Measurements from ENCODE around the gene ANAPC7.
"Not testable (repeated sequence)": the region's sequence is repeated elsewhere in the genome, so short reads cannot be mapped to it uniquely, and the experiment has no call there.

Gene ANAPC7

DNA sequence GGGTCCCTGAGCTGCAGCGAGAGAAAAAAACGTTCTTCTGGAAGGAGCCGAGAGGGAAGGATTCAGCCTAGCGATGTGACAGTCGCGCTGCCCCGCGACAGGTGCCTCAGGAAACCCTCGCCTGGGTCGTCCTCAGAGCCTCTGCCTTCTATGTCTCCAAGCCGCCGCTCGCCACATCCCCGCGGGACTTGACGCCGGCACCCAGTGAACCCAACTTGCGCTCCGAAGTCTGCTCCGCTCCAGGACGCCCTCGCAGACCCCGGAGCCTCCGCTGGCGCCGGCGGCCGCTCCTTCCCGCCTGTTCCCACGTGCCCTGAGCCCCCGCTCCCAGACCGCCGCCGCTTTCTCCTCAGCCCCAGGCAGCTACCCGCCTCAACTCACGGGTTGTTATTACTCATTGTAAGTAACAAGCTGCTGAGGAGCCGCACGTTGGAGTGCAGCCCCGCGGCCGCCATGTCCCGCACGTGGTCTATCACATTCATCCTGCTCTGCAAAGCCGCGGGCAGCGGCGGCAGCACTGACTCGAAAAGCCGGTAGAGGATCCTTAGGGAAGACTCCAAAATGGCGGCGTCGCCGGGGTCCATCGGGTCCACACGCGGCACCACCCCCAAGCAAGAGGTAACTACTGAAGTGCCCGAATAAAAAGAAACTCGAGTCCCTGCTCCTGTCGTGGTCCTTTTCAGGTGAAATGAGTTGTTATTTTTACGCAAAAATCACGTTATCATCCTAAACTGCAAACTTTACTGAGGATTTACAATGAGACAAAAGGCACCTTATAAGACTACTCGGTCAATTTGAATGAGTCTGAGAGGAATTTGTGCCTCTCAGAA is at the start of gene ANAPC7:
Gene ANAPC7 (minus strand): TSS at position 563 of the 830 bp plus-strand sequence. CDS start 81 bp downstream, at position 482.
- in situ Hi-C loops (cut with HindIII; ENCODE audit: low sequenced_read_pairs), result no loop called here
- DNase-seq (ENCODE audit: low read depth, low spot score), result peak; percentile 93
- peak within 1 kb of the TSS; percentile 97 for H3K4me3 ChIP-seq (ENCODE audit: low read depth, low read length)
- TF ChIP-seq CTCF (IDR thresholded peaks at IDR 0.05; ENCODE audit: low read depth, low read length), result peak; percentile 9

- no peak for DNase-seq (ENCODE audit: low read depth, low spot score)
- in situ Hi-C loops (cut with HindIII; ENCODE audit: low sequenced_read_pairs), result no loop called here
- H3K4me3 ChIP-seq (ENCODE audit: low read depth, low read length), result no peak overlapping the region
- TF ChIP-seq CTCF (IDR thresholded peaks at IDR 0.05; ENCODE audit: low read depth, low read length), result no peak
Observed at GRCh38 chr12:110451263-110451662, 47.8 kb upstream of the ANAPC7 start.

DNA sequence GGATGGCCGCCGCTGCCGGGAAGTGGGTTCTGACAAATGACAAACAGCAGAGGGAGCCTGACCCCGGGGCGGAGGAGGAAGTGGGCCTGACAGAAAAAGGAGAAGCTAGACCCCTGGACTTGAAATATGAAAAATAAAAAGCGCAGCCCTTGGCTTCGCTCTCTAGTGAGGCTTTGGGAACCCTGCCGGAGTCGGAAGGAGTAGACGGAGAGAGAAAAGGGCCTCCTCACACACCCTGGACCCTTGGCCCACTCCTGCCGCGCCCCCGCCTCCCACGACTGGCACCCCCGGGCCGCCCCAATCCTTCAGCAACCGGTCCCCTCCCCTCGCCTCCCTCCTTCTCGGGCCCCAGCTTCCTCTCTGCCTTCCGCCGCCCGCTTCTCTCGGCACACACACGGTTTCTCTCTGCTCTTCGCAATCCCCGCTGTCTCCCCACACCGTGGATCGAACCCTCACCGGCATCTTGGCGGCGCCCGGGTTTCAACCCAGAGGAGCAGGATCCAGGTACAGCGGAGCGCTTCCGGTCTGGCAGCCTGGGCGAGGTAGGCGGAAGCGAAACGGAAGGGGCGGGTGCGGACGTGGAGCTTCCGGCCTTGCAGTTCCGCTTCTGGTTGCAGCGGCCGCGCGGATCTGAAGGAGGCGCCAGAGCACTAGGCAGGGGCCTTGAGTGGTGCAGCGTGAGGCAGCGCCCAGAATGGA is 46.4 kb upstream of the ANAPC7 start, which contains the start of gene ARPC3:
Gene ARPC3 (minus strand): TSS at position 539 of the 699 bp plus-strand sequence. CDS start 77 bp downstream, at position 462.
- peak within 1 kb of the TSS; percentile 76 for H3K4me3 ChIP-seq (ENCODE audit: low read depth, low read length)
- in situ Hi-C loops (cut with HindIII; ENCODE audit: low sequenced_read_pairs), result no loop called here
- peak; percentile 93 for DNase-seq (ENCODE audit: low read depth, low spot score)
- TF ChIP-seq CTCF (IDR thresholded peaks at IDR 0.05; ENCODE audit: low read depth, low read length), result peak; percentile 95

- in situ Hi-C loops (cut with HindIII; ENCODE audit: low sequenced_read_pairs), result no loop called here
Observed at GRCh38 chr12:110444455-110444854, 40.9 kb upstream of the ANAPC7 start.

GRCh38 chr12:110436231-110436630 is 32.7 kb upstream of the ANAPC7 start:
- H3K4me3 ChIP-seq (ENCODE audit: low read depth, low read length), result no peak overlapping the region
- in situ Hi-C loops (cut with HindIII; ENCODE audit: low sequenced_read_pairs), result no loop called here
- no peak for TF ChIP-seq CTCF (IDR thresholded peaks at IDR 0.05; ENCODE audit: low read depth, low read length)
- DNase-seq (ENCODE audit: low read depth, low spot score), result no peak

More at GRCh38 chr12:110444455-110444854, 40.9 kb upstream of the ANAPC7 start:
- no peak overlapping the region for H3K4me3 ChIP-seq (ENCODE audit: low read depth, low read length)
- no peak for TF ChIP-seq CTCF (IDR thresholded peaks at IDR 0.05; ENCODE audit: low read depth, low read length)
- no peak for DNase-seq (ENCODE audit: low read depth, low spot score)

DNA sequence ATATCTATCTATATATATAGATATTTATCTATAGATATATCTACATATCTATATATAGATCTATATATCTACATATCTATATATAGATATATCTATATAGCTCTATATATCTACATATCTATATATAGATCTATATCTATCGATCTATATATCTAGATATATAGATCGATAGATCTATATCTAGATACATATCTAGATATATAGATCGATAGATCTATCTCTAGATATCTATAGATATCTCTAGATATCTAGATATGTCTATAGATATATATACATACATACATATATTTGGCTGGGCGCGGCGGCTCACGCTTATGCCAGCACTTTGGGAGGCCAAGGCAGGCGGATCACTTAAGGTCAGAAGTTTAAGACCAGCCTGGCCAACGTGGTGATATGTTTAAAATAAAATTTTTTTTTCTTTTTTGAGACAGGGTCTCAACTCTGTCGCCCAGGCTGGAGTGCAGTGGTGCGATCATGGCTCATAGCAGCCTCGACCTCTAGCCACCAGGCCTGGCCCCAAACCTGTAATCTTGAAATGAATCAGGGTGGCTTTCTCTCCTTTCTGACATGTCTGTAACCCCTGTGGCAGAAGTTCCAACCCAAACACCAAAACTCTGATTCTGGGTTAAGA is 28.6 kb upstream of the ANAPC7 start:
- peak overlapping the region; percentile 41 for H3K4me3 ChIP-seq (ENCODE audit: low read depth, low read length)
- no peak for DNase-seq (ENCODE audit: low read depth, low spot score)
- in situ Hi-C loops (cut with HindIII; ENCODE audit: low sequenced_read_pairs), result no loop called here
- TF ChIP-seq CTCF (IDR thresholded peaks at IDR 0.05; ENCODE audit: low read depth, low read length), result no peak

GRCh38 chr12:110429676-110430075 is 26.2 kb upstream of the ANAPC7 start:
- H3K4me3 ChIP-seq (ENCODE audit: low read depth, low read length); in situ Hi-C loops (cut with HindIII; ENCODE audit: low sequenced_read_pairs); DNase-seq (ENCODE audit: low read depth, low spot score): not testable (repeated sequence)
